CD4-positive, alpha-beta memory T cell (primary cell): Measurements from ENCODE around the gene KATNAL1. TPM values are rescaled to one million over a fixed set of nuclear protein-coding genes. Genes with fewer than 3 reads are reported as not detected.

Experiments
- CTCF ChIA-PET: fragments of 350-600 bp; sonication (Branson Sonifier 250); formaldehyde crosslinking; loops from one replicate; lab custom pipeline; 2021; ENCODE audit warnings: inconsistent platforms; ENCODE audit not compliant: partially characterized antibody; lab: Charles Lee
- POLR2A ChIA-PET: fragments of 350-600 bp; sonication (Branson Sonifier 250); formaldehyde crosslinking; loops from one replicate; lab custom pipeline; 2021; ENCODE audit not compliant: partially characterized antibody; lab: Charles Lee
- DNase-seq, 5 donors: peaks; one replicate each; pipeline versions ENCODE4 v3.0.0 to v3.0.0-alpha.2; 2020 to 2022; ENCODE audit warnings: mixed read lengths in 1 of 5
- H3K27ac ChIP-seq: one replicate; pipeline ENCODE4 v1.7.0; 2013; ENCODE audit warnings: low read depth, low read length
- H3K27me3 ChIP-seq: 2 replicates; pipeline ENCODE4 v1.7.0; 2013; ENCODE audit warnings: mild to moderate bottlenecking, low read length, moderate library complexity; ENCODE audit not compliant: insufficient read depth
- H3K36me3 ChIP-seq: 2 replicates; pipeline ENCODE4 v1.7.0; 2013; ENCODE audit warnings: mild to moderate bottlenecking, low read length, moderate library complexity; ENCODE audit not compliant: insufficient read depth
- H3K4me1 ChIP-seq: 2 replicates; pipeline ENCODE4 v1.7.0; 2013; ENCODE audit warnings: mild to moderate bottlenecking, low read length, moderate library complexity; ENCODE audit not compliant: insufficient read depth
- H3K4me3 ChIP-seq, 2 donors: one replicate each; pipeline ENCODE4 v1.7.0; 2013; ENCODE audit warnings: low read length in 2 of 2, mild to moderate bottlenecking in 1 of 2
- H3K9me3 ChIP-seq, 2 donors: one replicate each; pipeline ENCODE4 v1.7.0; 2013; ENCODE audit warnings: low read length in 2 of 2, control low read depth in 1 of 2; ENCODE audit not compliant: control insufficient read depth in 1 of 2
- H3K27ac Mint-ChIP-seq, 7 donors: one replicate each; pipeline ENCODE4 v1.8.0; 2020 to 2021; ENCODE audit warnings: mixed read lengths in 7 of 7, mild to moderate bottlenecking in 6 of 7, inconsistent platforms in 3 of 7, moderate library complexity in 3 of 7
- H3K27me3 Mint-ChIP-seq, 2 donors: one replicate each; pipeline ENCODE4 v1.8.0; 2020 to 2021; ENCODE audit warnings: mixed read lengths in 2 of 2
- H3K36me3 Mint-ChIP-seq, 2 donors: one replicate each; pipeline ENCODE4 v1.8.0; 2020 to 2021; ENCODE audit warnings: mixed read lengths in 2 of 2, inconsistent platforms in 1 of 2, mild to moderate bottlenecking in 1 of 2
- H3K4me1 Mint-ChIP-seq, 4 donors: one replicate each; pipeline ENCODE4 v1.8.0; 2020 to 2021; ENCODE audit warnings: mixed read lengths in 4 of 4, mild to moderate bottlenecking in 1 of 4
- H3K4me3 Mint-ChIP-seq, 8 donors: one replicate each; pipeline ENCODE4 v1.8.0; 2020 to 2021; ENCODE audit warnings: mixed read lengths in 8 of 8, mild to moderate bottlenecking in 7 of 8, moderate library complexity in 6 of 8, inconsistent platforms in 3 of 8
- H3K9me3 Mint-ChIP-seq, 8 donors: one replicate each; pipeline ENCODE4 v1.8.0; 2020 to 2021; ENCODE audit warnings: mixed read lengths in 8 of 8, mild to moderate bottlenecking in 5 of 8, inconsistent platforms in 3 of 8, moderate library complexity in 1 of 8
- intact Hi-C: fragments of 100-400 bp; cut with micrococcal nuclease; formaldehyde crosslinking; loops from one replicate; pipeline ENCODE4 v1.15.1; 2023
- polyA plus RNA-seq, 2 donors: library from polyadenylated mRNA; unstranded; fragments of 300-500 nt; fragmentation: Illumina TruSeq; gene quantifications; one replicate each; pipeline ENCODE4 v1.2.3, GENCODE V29; 2021
- total RNA-seq, 2 experiments: library from RNA; stranded (reverse); gene quantifications; one replicate each; pipeline ENCODE4 v1.2.3, GENCODE V29; 2021

KATNAL1 gene
- total RNA-seq, result 1 to 10 TPM; 4.8 to 6.4 TPM
- polyA plus RNA-seq, result 1 to 10 TPM; 1.7 to 4.8 TPM

GRCh38 chr13:30307194-30307970, at the start of gene KATNAL1:
Gene KATNAL1 (minus strand): TSS chr13:30307551. CDS start chr13:30283777, 23,774 bp downstream.
- Histone ChIP-seq H3K36me3 (no peaks in the 10 kb centered on the region), H3K9me3 (no peaks in the 10 kb centered on the region), H3K4me1 (peaks cover 28% of the 10 kb centered on the region), H3K27ac (peak within 1 kb of the TSS; percentile 68), H3K4me3 (peak within 1 kb of the TSS; percentile 55 to 79), H3K27me3 (no peaks in the 10 kb centered on the region)
- H3K36me3 Mint-ChIP-seq, result no peaks in the 10 kb centered on the region
- H3K9me3 Mint-ChIP-seq, result no peaks in the 10 kb centered on the region
- H3K27ac Mint-ChIP-seq, result peak within 1 kb of the TSS; percentile 75 to 93 (median 90)
- intact Hi-C loops, result loop anchor here (1.0 to 5.0 kb wide), 7 partner anchors 39 to 309 kb away; partner anchors contain the start of gene USPL1
- CTCF ChIA-PET, result interaction anchor here (1.0 to 1.9 kb wide), 10 partner anchors 11 to 175 kb away, joined by 3 to 9 read pairs (median 4); no protein-coding TSS in a partner anchor
- H3K4me3 Mint-ChIP-seq, result peak within 1 kb of the TSS; percentile 90 to 93 (median 91)
- H3K4me1 Mint-ChIP-seq, result peaks cover 25 to 44% (median 28%) of the 10 kb centered on the region in 4 donors
- DNase-seq, result peak in 1 of 5 donors; percentile 80
- H3K27me3 Mint-ChIP-seq, result no peaks in the 10 kb centered on the region
- POLR2A ChIA-PET, result interaction anchor here (0.7 to 3.3 kb wide), 24 partner anchors 10 to 371 kb away, joined by 3 to 62 read pairs (median 6); partner anchors contain the start of genes HMGB1, UBE2L5 and USPL1

- peaks cover 0 to 5% of the 10 kb centered on the region in 2 donors for H3K9me3 ChIP-seq
- intact Hi-C loops, result no loop called here
- H3K9me3 Mint-ChIP-seq, result peaks cover 3 to 15% (median 8%) of the 10 kb centered on the region in 8 donors
- H3K4me3 ChIP-seq, result no peak overlapping the region
- H3K27ac ChIP-seq, result no peak overlapping the region
- H3K27me3 ChIP-seq, result no peaks in the 10 kb centered on the region
- DNase-seq, result no peak
- peaks cover 5% of the 10 kb centered on the region for H3K4me1 ChIP-seq
- peaks cover 5 to 16% (median 11%) of the 10 kb centered on the region in 4 donors for H3K4me1 Mint-ChIP-seq
- ChIA-PET POLR2A (interaction anchor here (0.9 to 2.6 kb wide), 3 partner anchors 10 to 17 kb away, joined by 3 to 9 read pairs (median 4); no protein-coding TSS in a partner anchor), CTCF (interaction anchor here (0.9 to 2.8 kb wide), 4 partner anchors 11 to 226 kb away, joined by 3 to 10 read pairs (median 3); no protein-coding TSS in a partner anchor)
- H3K36me3 ChIP-seq, result peaks cover 8% of the 10 kb centered on the region
- peaks cover 50 to 55% of the 10 kb centered on the region in 2 donors for H3K36me3 Mint-ChIP-seq
- peak overlapping the region in 1 of 7 donors; percentile 30 for H3K27ac Mint-ChIP-seq
- H3K27me3 Mint-ChIP-seq, result no peaks in the 10 kb centered on the region
- H3K4me3 Mint-ChIP-seq, result no peak overlapping the region
Observed at GRCh38 chr13:30355839-30356238, 48.5 kb upstream of the KATNAL1 start.

- H3K27ac ChIP-seq, result no peak overlapping the region
- POLR2A ChIA-PET, result interaction anchor here (1.1 to 2.6 kb wide), 2 partner anchors 17 to 39 kb away, joined by 3 to 9 read pairs; no protein-coding TSS in a partner anchor
- Mint-ChIP-seq H3K4me3 (no peak overlapping the region), H3K36me3 (peaks cover 46 to 52% of the 10 kb centered on the region in 2 donors), H3K27ac (peak overlapping the region in 1 of 7 donors; percentile 52), H3K27me3 (no peaks in the 10 kb centered on the region), H3K4me1 (peaks cover 6 to 16% (median 10%) of the 10 kb centered on the region in 4 donors), H3K9me3 (peaks cover 3 to 15% (median 8%) of the 10 kb centered on the region in 8 donors)
- DNase-seq, result no peak
- H3K9me3 ChIP-seq, result peaks cover 0 to 5% of the 10 kb centered on the region in 2 donors
- CTCF ChIA-PET, result interaction anchor here (0.9 to 2.8 kb wide), 4 partner anchors 12 to 226 kb away, joined by 3 to 10 read pairs (median 3); no protein-coding TSS in a partner anchor
- intact Hi-C loops, result no loop called here
- peaks cover 5% of the 10 kb centered on the region for H3K4me1 ChIP-seq
- peaks cover 8% of the 10 kb centered on the region for H3K36me3 ChIP-seq
- H3K27me3 ChIP-seq, result no peaks in the 10 kb centered on the region
- H3K4me3 ChIP-seq, result no peak overlapping the region
Observed at GRCh38 chr13:30355384-30355699, 48.0 kb upstream of the KATNAL1 start.

GRCh38 chr13:30354493-30355383, 47.4 kb upstream of the KATNAL1 start:
- H3K36me3 ChIP-seq, result peaks cover 6% of the 10 kb centered on the region
- no peak overlapping the region for H3K27ac ChIP-seq
- H3K4me1 ChIP-seq, result peaks cover 5% of the 10 kb centered on the region
- intact Hi-C loops, result no loop called here
- no peak overlapping the region for H3K27ac Mint-ChIP-seq
- peaks cover 3 to 15% (median 8%) of the 10 kb centered on the region in 8 donors for H3K9me3 Mint-ChIP-seq
- H3K36me3 Mint-ChIP-seq, result peaks cover 44 to 47% of the 10 kb centered on the region in 2 donors
- no peak overlapping the region for H3K4me3 Mint-ChIP-seq
- peaks cover 6 to 16% (median 13%) of the 10 kb centered on the region in 4 donors for H3K4me1 Mint-ChIP-seq
- H3K27me3 Mint-ChIP-seq, result no peaks in the 10 kb centered on the region
- POLR2A ChIA-PET, result interaction anchor here (1.1 to 2.6 kb wide), 2 partner anchors 18 to 40 kb away, joined by 3 to 9 read pairs; no protein-coding TSS in a partner anchor
- no peak overlapping the region for H3K4me3 ChIP-seq
- peaks cover 0 to 5% of the 10 kb centered on the region in 2 donors for H3K9me3 ChIP-seq
- CTCF ChIA-PET, result interaction anchor here (0.8 to 2.8 kb wide), 11 partner anchors 8 to 222 kb away, joined by 3 to 10 read pairs (median 3); partner anchors contain the start of gene HMGB1
- no peak for DNase-seq
- H3K27me3 ChIP-seq, result no peaks in the 10 kb centered on the region

GRCh38 chr13:30353471-30354215, 46.3 kb upstream of the KATNAL1 start:
- CTCF ChIA-PET, result interaction anchor here (1.0 to 2.8 kb wide), 7 partner anchors 10 to 112 kb away, joined by 3 to 10 read pairs (median 4); partner anchors contain the start of gene HMGB1
- Histone ChIP-seq H3K27me3 (no peaks in the 10 kb centered on the region), H3K9me3 (peaks cover 0 to 5% of the 10 kb centered on the region in 2 donors), H3K4me1 (peaks cover 7% of the 10 kb centered on the region), H3K4me3 (no peak overlapping the region), H3K36me3 (no peaks in the 10 kb centered on the region), H3K27ac (no peak overlapping the region)
- peaks cover 42 to 44% of the 10 kb centered on the region in 2 donors for H3K36me3 Mint-ChIP-seq
- intact Hi-C loops, result no loop called here
- H3K9me3 Mint-ChIP-seq, result peaks cover 3 to 15% (median 8%) of the 10 kb centered on the region in 8 donors
- POLR2A ChIA-PET, result interaction anchor here (1.3 to 3.2 kb wide), 2 partner anchors 18 to 108 kb away, joined by 3 to 12 read pairs; no protein-coding TSS in a partner anchor
- DNase-seq, result no peak
- H3K27ac Mint-ChIP-seq, result no peak overlapping the region
- H3K27me3 Mint-ChIP-seq, result no peaks in the 10 kb centered on the region
- no peak overlapping the region for H3K4me3 Mint-ChIP-seq
- peaks cover 4 to 17% (median 13%) of the 10 kb centered on the region in 4 donors for H3K4me1 Mint-ChIP-seq

GRCh38 chr13:30353060-30353459, 45.7 kb upstream of the KATNAL1 start:
- no peak overlapping the region for H3K27ac Mint-ChIP-seq
- DNase-seq, result no peak

More at GRCh38 chr13:30353060-30353459, 45.7 kb upstream of the KATNAL1 start:
- Histone ChIP-seq H3K27me3 (no peaks in the 10 kb centered on the region), H3K4me3 (no peak overlapping the region), H3K4me1 (peaks cover 12% of the 10 kb centered on the region), H3K36me3 (no peaks in the 10 kb centered on the region), H3K27ac (no peak overlapping the region), H3K9me3 (peaks cover 0 to 5% of the 10 kb centered on the region in 2 donors)
- Mint-ChIP-seq H3K4me3 (no peak overlapping the region), H3K9me3 (peaks cover 3 to 15% (median 8%) of the 10 kb centered on the region in 8 donors), H3K36me3 (peaks cover 38 to 41% of the 10 kb centered on the region in 2 donors), H3K27me3 (no peaks in the 10 kb centered on the region), H3K4me1 (peaks cover 7 to 21% (median 17%) of the 10 kb centered on the region in 4 donors)
- POLR2A ChIA-PET, result interaction anchor here (0.6 to 3.2 kb wide), 4 partner anchors 18 to 478 kb away, joined by 3 to 12 read pairs (median 3); no protein-coding TSS in a partner anchor
- intact Hi-C loops, result no loop called here
- CTCF ChIA-PET, result interaction anchor here (0.9 to 1.9 kb wide), 5 partner anchors 17 to 220 kb away, joined by 3 to 7 read pairs (median 4); no protein-coding TSS in a partner anchor
